ENCODE data around the gene ZNF362.

- TF ChIP-seq KLF16 (tag by site-specific recombination; IDR thresholded peaks at IDR 0.05) (no peak), SALL2 (tag by site-specific recombination; IDR thresholded peaks at IDR 0.05; ENCODE audit: borderline replicate concordance) (no peak), YY1 (tag by site-specific recombination; IDR thresholded peaks at IDR 0.05) (no peak)
- TF ChIP-seq, protein P1, sequence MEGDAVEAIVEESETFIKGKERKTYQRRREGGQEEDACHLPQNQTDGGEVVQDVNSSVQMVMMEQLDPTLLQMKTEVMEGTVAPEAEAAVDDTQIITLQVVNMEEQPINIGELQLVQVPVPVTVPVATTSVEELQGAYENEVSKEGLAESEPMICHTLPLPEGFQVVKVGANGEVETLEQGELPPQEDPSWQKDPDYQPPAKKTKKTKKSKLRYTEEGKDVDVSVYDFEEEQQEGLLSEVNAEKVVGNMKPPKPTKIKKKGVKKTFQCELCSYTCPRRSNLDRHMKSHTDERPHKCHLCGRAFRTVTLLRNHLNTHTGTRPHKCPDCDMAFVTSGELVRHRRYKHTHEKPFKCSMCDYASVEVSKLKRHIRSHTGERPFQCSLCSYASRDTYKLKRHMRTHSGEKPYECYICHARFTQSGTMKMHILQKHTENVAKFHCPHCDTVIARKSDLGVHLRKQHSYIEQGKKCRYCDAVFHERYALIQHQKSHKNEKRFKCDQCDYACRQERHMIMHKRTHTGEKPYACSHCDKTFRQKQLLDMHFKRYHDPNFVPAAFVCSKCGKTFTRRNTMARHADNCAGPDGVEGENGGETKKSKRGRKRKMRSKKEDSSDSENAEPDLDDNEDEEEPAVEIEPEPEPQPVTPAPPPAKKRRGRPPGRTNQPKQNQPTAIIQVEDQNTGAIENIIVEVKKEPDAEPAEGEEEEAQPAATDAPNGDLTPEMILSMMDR (tag by site-specific recombination; IDR thresholded peaks at IDR 0.05), result no peak
These were observed 3.6 kb downstream of the ZNF362 start for GRCh38 chr1:33259879-33260278.

Data from HEK293 (cell line).